ENCODE results near the gene COL4A3.

DNA sequence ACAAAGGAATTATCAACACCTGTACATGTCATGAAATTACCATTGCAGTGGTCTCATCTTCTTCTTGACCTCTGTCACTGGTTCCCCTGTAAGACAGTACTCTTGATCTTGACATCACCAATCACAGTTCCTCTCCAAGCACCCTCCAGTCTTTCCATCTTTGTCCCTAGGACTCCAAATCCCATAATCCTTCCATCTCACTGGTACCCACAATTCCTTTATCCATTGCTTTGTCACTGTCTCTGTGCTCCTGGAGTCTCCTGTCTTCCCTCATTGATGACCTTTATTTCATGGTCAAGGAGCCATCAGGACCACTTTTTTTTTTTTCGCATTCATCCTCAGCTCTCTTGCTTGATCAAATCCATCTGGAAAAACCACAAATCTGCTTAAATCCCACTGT is 56.7 kb downstream of the COL4A3 start:
- TF ChIP-seq, protein P1, sequence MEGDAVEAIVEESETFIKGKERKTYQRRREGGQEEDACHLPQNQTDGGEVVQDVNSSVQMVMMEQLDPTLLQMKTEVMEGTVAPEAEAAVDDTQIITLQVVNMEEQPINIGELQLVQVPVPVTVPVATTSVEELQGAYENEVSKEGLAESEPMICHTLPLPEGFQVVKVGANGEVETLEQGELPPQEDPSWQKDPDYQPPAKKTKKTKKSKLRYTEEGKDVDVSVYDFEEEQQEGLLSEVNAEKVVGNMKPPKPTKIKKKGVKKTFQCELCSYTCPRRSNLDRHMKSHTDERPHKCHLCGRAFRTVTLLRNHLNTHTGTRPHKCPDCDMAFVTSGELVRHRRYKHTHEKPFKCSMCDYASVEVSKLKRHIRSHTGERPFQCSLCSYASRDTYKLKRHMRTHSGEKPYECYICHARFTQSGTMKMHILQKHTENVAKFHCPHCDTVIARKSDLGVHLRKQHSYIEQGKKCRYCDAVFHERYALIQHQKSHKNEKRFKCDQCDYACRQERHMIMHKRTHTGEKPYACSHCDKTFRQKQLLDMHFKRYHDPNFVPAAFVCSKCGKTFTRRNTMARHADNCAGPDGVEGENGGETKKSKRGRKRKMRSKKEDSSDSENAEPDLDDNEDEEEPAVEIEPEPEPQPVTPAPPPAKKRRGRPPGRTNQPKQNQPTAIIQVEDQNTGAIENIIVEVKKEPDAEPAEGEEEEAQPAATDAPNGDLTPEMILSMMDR (IDR thresholded peaks at IDR 0.05; ENCODE audit: poor library complexity, severe bottlenecking): no peak
- TF ChIP-seq, protein P2, sequence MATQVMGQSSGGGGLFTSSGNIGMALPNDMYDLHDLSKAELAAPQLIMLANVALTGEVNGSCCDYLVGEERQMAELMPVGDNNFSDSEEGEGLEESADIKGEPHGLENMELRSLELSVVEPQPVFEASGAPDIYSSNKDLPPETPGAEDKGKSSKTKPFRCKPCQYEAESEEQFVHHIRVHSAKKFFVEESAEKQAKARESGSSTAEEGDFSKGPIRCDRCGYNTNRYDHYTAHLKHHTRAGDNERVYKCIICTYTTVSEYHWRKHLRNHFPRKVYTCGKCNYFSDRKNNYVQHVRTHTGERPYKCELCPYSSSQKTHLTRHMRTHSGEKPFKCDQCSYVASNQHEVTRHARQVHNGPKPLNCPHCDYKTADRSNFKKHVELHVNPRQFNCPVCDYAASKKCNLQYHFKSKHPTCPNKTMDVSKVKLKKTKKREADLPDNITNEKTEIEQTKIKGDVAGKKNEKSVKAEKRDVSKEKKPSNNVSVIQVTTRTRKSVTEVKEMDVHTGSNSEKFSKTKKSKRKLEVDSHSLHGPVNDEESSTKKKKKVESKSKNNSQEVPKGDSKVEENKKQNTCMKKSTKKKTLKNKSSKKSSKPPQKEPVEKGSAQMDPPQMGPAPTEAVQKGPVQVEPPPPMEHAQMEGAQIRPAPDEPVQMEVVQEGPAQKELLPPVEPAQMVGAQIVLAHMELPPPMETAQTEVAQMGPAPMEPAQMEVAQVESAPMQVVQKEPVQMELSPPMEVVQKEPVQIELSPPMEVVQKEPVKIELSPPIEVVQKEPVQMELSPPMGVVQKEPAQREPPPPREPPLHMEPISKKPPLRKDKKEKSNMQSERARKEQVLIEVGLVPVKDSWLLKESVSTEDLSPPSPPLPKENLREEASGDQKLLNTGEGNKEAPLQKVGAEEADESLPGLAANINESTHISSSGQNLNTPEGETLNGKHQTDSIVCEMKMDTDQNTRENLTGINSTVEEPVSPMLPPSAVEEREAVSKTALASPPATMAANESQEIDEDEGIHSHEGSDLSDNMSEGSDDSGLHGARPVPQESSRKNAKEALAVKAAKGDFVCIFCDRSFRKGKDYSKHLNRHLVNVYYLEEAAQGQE (IDR thresholded peaks at IDR 0.05; ENCODE audit: borderline replicate concordance): no peak
- TF ChIP-seq EZH2 (IDR thresholded peaks at IDR 0.05; ENCODE audit: borderline replicate concordance, insufficient read depth, low read length, poor library complexity, severe bottlenecking): no peak
- no peak for TF ChIP-seq RAD21 (conservative IDR thresholded peaks at IDR 0.05)

Data from neural cell (in vitro differentiated cells).